Astrocyte (in vitro differentiated cells and primary cell): ENCODE measurements around the gene BANK1. TPM values are rescaled to one million over a fixed set of nuclear protein-coding genes. Genes with fewer than 3 reads are reported as not detected.

Experiments used
- DNase-seq: peaks from one replicate; pipeline ENCODE4 v3.0.0-alpha.2; 2010; ENCODE audit warnings: low read depth
- FAIRE-seq: peaks from 2 replicates; lab custom pipeline; 2011; peaks lifted over from hg19 to GRCh38; lab: Jason Lieb, UNC
- H2AFZ ChIP-seq: 2 replicates; pipeline ENCODE4 v1.6.0; 2012; ENCODE audit warnings: low read depth, low read length, inconsistent platforms
- H3K27ac ChIP-seq: 2 replicates; pipeline ENCODE4 v1.5.1; 2011; ENCODE audit warnings: low read depth, low read length, inconsistent platforms
- H3K27me3 ChIP-seq: 2 replicates; pipeline ENCODE4 v1.6.0; 2011; ENCODE audit warnings: low read length, inconsistent platforms; ENCODE audit not compliant: insufficient read depth
- H3K36me3 ChIP-seq: 2 replicates; pipeline ENCODE4 v1.5.1; 2011; ENCODE audit warnings: low read length, inconsistent platforms; ENCODE audit not compliant: insufficient read depth
- H3K4me1 ChIP-seq: 2 replicates; pipeline ENCODE4 v1.5.1; 2011; ENCODE audit warnings: low read length, inconsistent platforms; ENCODE audit not compliant: insufficient read depth
- H3K4me2 ChIP-seq: 2 replicates; pipeline ENCODE4 v1.6.0; 2012; ENCODE audit warnings: low read length, inconsistent platforms
- H3K4me3 ChIP-seq: 2 replicates; pipeline ENCODE4 v1.5.1; 2011; ENCODE audit warnings: low read depth, mild to moderate bottlenecking, low read length, inconsistent platforms; ENCODE audit not compliant: insufficient read depth
- H3K79me2 ChIP-seq: 2 replicates; pipeline ENCODE4 v1.6.0; 2012; ENCODE audit warnings: mild to moderate bottlenecking, low read length, inconsistent platforms; ENCODE audit not compliant: insufficient read depth
- H3K9ac ChIP-seq: 2 replicates; pipeline ENCODE4 v1.6.0; 2012; ENCODE audit warnings: mild to moderate bottlenecking, low read length, inconsistent platforms
- H3K9me3 ChIP-seq: 2 replicates; pipeline ENCODE4 v1.5.1; 2012; ENCODE audit warnings: low read depth, mild to moderate bottlenecking, low read length, inconsistent platforms; ENCODE audit not compliant: insufficient read depth
- H4K20me1 ChIP-seq: 2 replicates; pipeline ENCODE4 v1.6.0; 2012; ENCODE audit warnings: low read length, inconsistent platforms; ENCODE audit not compliant: insufficient read depth
- H3K27ac Mint-ChIP-seq: one replicate; pipeline ENCODE4 v1.8.0; 2021; ENCODE audit warnings: mild to moderate bottlenecking, mixed read lengths; ENCODE audit not compliant: unreplicated experiment
- H3K27me3 Mint-ChIP-seq: one replicate; pipeline ENCODE4 v1.8.0; 2021; ENCODE audit warnings: low read depth, mixed read lengths; ENCODE audit not compliant: unreplicated experiment
- H3K36me3 Mint-ChIP-seq: one replicate; pipeline ENCODE4 v1.8.0; 2021; ENCODE audit warnings: low read depth, mixed read lengths; ENCODE audit not compliant: unreplicated experiment
- H3K4me1 Mint-ChIP-seq: one replicate; pipeline ENCODE4 v1.8.0; 2021; ENCODE audit warnings: low read depth, mixed read lengths; ENCODE audit not compliant: unreplicated experiment
- H3K4me3 Mint-ChIP-seq: one replicate; pipeline ENCODE4 v1.8.0; 2021; ENCODE audit warnings: mild to moderate bottlenecking, moderate library complexity, mixed read lengths; ENCODE audit not compliant: unreplicated experiment
- H3K9me3 Mint-ChIP-seq: one replicate; pipeline ENCODE4 v1.8.0; 2021; ENCODE audit warnings: mild to moderate bottlenecking, mixed read lengths; ENCODE audit not compliant: unreplicated experiment
- EZH2 ChIP-seq: IDR thresholded peaks from 2 replicates; pipeline ENCODE4 v1.6.1; 2012; ENCODE audit warnings: mild to moderate bottlenecking, low read length, inconsistent platforms; ENCODE audit not compliant: insufficient read depth
- total RNA-seq: library from RNA; stranded (reverse); gene quantifications from 2 replicates; pipeline ENCODE4 v1.2.1, GENCODE V29; 2021
- TF ChIP-seq, protein P1 (sequence below): IDR thresholded peaks from 2 replicates; pipeline ENCODE4 v1.5.1; 2011; ENCODE audit warnings: low read depth, mild to moderate bottlenecking, inconsistent platforms, low read length, moderate library complexity; ENCODE audit not compliant: insufficient read depth

Gene BANK1
- total RNA-seq, 1 donor from 2014 or later, result 1.3 TPM

DNA sequence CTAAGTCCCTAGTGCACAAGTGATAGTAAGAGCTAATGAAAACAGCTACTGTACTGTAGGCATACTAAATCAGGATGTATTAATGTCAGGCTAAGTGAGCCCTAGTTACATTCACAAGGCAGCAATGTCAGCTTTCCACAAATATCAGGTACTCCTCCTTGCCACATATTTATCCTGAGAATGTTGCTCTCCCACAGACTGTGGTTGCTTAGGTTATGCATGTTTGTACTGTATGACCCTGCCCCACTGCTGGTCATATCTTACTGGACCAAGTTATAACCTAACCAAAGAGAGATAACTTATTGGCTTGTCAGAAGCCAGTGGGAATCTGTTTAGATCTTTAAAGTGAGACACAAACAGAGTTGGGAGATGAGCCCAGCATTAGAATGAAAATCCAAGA is 313.7 kb downstream of the BANK1 start:
- Mint-ChIP-seq H3K9me3 (peaks cover 18% of the 10 kb centered on the region), H3K27me3 (no peaks in the 10 kb centered on the region), H3K36me3 (peaks cover 5% of the 10 kb centered on the region), H3K27ac (no peak overlapping the region), H3K4me1 (no peaks in the 10 kb centered on the region), H3K4me3 (no peak overlapping the region)
- no peaks in the 10 kb centered on the region for H3K27me3 ChIP-seq
- H3K36me3 ChIP-seq, result no peaks in the 10 kb centered on the region
- H3K4me3 ChIP-seq, result no peak overlapping the region
- no peak overlapping the region for H2AFZ ChIP-seq
- TF ChIP-seq, protein P1, sequence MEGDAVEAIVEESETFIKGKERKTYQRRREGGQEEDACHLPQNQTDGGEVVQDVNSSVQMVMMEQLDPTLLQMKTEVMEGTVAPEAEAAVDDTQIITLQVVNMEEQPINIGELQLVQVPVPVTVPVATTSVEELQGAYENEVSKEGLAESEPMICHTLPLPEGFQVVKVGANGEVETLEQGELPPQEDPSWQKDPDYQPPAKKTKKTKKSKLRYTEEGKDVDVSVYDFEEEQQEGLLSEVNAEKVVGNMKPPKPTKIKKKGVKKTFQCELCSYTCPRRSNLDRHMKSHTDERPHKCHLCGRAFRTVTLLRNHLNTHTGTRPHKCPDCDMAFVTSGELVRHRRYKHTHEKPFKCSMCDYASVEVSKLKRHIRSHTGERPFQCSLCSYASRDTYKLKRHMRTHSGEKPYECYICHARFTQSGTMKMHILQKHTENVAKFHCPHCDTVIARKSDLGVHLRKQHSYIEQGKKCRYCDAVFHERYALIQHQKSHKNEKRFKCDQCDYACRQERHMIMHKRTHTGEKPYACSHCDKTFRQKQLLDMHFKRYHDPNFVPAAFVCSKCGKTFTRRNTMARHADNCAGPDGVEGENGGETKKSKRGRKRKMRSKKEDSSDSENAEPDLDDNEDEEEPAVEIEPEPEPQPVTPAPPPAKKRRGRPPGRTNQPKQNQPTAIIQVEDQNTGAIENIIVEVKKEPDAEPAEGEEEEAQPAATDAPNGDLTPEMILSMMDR, result no peak
- TF ChIP-seq EZH2, result no peak
- H3K9ac ChIP-seq, result no peak overlapping the region
- no peaks in the 10 kb centered on the region for H3K4me1 ChIP-seq
- H3K79me2 ChIP-seq, result no peaks in the 10 kb centered on the region
- DNase-seq (peak; percentile 43), FAIRE-seq (no peak)
- no peaks in the 10 kb centered on the region for H4K20me1 ChIP-seq
- H3K27ac ChIP-seq, result no peak overlapping the region
- H3K9me3 ChIP-seq, result peaks cover 4% of the 10 kb centered on the region
- H3K4me2 ChIP-seq, result no peak overlapping the region

DNA sequence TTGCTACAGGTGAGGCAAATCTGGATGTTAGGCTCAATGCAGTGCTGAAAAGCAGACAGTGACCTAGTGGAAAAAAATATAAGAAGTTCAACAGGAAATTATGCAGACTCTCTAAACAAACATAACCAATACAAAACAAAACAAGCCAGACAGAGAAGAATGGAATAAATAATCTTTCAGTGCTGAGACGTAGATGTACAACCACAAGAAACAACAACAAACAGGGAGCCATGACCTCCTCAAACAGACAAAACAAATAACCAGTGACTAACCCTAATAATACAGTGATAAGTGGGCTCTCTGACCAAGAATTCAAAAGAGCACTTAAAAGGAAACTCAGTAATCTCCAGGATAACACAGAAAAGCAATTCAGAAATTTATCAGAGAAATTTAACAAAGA is 315.5 kb downstream of the BANK1 start:
- Mint-ChIP-seq H3K36me3 (peaks cover 5% of the 10 kb centered on the region), H3K4me3 (no peak overlapping the region), H3K9me3 (peaks cover 18% of the 10 kb centered on the region), H3K4me1 (no peaks in the 10 kb centered on the region), H3K27me3 (no peaks in the 10 kb centered on the region), H3K27ac (no peak overlapping the region)
- Histone ChIP-seq H3K9ac (no peak overlapping the region), H4K20me1 (no peaks in the 10 kb centered on the region), H3K36me3 (no peaks in the 10 kb centered on the region), H3K4me2 (no peak overlapping the region), H3K9me3 (peaks cover 4% of the 10 kb centered on the region), H3K27ac (no peak overlapping the region), H3K27me3 (no peaks in the 10 kb centered on the region), H3K4me3 (no peak overlapping the region), H3K4me1 (no peaks in the 10 kb centered on the region), H2AFZ (no peak overlapping the region), H3K79me2 (no peaks in the 10 kb centered on the region)
- TF ChIP-seq EZH2, result no peak
- TF ChIP-seq, protein P1, result no peak
- FAIRE-seq (no peak), DNase-seq (no peak)

DNA sequence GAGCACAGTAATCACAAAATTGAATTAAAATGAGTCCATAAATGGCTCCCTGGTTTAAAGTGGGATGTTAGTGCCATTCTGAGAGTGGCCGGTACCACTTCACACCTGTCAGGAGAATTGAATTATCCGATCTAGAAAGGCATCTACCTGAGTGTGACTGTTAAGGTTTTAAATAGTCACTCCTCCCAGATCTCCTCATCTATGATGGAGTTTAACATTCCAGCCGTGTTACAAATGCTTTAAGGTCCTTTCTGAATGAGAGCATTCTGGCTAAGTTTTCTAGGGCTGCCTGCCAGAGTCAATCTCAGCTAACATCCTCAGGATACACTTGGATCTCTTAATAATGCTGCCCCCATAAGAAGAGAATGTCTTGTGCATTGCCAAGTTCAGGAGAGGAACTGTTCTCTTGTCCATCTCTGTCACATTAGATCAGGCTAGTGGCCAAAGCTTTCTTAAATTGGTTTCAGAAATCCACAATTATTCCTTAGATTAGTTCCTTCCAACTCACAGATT is 323.6 kb downstream of the BANK1 start:
- Histone ChIP-seq H3K4me2 (no peak overlapping the region), H3K79me2 (no peaks in the 10 kb centered on the region), H3K9me3 (no peaks in the 10 kb centered on the region), H3K4me3 (no peak overlapping the region), H3K36me3 (no peaks in the 10 kb centered on the region), H3K27me3 (no peaks in the 10 kb centered on the region), H3K4me1 (no peaks in the 10 kb centered on the region), H3K27ac (no peak overlapping the region), H3K9ac (no peak overlapping the region), H2AFZ (no peak overlapping the region), H4K20me1 (no peaks in the 10 kb centered on the region)
- no peaks in the 10 kb centered on the region for H3K9me3 Mint-ChIP-seq
- no peaks in the 10 kb centered on the region for H3K27me3 Mint-ChIP-seq
- TF ChIP-seq EZH2, result no peak
- H3K36me3 Mint-ChIP-seq, result no peaks in the 10 kb centered on the region
- H3K27ac Mint-ChIP-seq, result no peak overlapping the region
- FAIRE-seq (no peak), DNase-seq (peak; percentile 3)
- H3K4me3 Mint-ChIP-seq, result no peak overlapping the region
- H3K4me1 Mint-ChIP-seq, result no peaks in the 10 kb centered on the region
